ENCODE measurements around the gene SART3.

Gene SART3

GRCh38 chr12:108538616-108539195 lies 22.3 kb downstream of the SART3 start:
- H3K4me1 ChIP-seq (ENCODE audit: control insufficient read depth, insufficient read depth, low read length), result no peaks in the 10 kb centered on the region
- H3K4me3 ChIP-seq (ENCODE audit: low read length), result no peak overlapping the region
- no peaks in the 10 kb centered on the region for H3K27me3 ChIP-seq (ENCODE audit: control insufficient read depth, insufficient read depth, low read length)
- no peaks in the 10 kb centered on the region for H3K36me3 ChIP-seq (ENCODE audit: control insufficient read depth, insufficient read depth, low read length)
- no peak overlapping the region for H3K9ac ChIP-seq (ENCODE audit: low read length)
- no peaks in the 10 kb centered on the region for H3K9me3 ChIP-seq (ENCODE audit: control insufficient read depth, low read length)

DNA sequence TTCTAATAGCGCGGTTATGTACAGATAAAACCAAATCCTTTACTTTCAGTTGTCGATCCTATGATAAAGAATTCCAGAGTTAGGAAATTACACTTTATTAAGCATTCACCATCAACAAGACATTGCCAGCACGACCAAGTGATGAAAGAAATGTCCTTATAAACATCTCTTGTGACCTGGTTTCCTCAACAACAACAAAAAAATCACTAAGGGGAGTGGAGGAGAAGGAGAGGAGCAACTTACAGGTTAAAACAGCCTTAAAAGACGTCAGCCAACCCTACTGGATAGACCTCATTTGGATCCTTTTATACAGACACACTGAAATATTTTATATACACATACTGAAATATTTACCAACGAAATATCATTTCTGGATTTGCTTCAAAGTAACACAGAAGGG lies 22.8 kb downstream of the SART3 start:
- Histone ChIP-seq H3K9me3 (ENCODE audit: control insufficient read depth, low read length) (no peaks in the 10 kb centered on the region), H3K9ac (ENCODE audit: low read length) (no peak overlapping the region), H3K4me1 (ENCODE audit: control insufficient read depth, insufficient read depth, low read length) (no peaks in the 10 kb centered on the region), H3K4me3 (ENCODE audit: low read length) (no peak overlapping the region), H3K27me3 (ENCODE audit: control insufficient read depth, insufficient read depth, low read length) (no peaks in the 10 kb centered on the region), H3K36me3 (ENCODE audit: control insufficient read depth, insufficient read depth, low read length) (no peaks in the 10 kb centered on the region)

- H3K4me1 ChIP-seq (ENCODE audit: control insufficient read depth, insufficient read depth, low read length), result no peaks in the 10 kb centered on the region
- H3K27me3 ChIP-seq (ENCODE audit: control insufficient read depth, insufficient read depth, low read length), result no peaks in the 10 kb centered on the region
- H3K9ac ChIP-seq (ENCODE audit: low read length), result no peak overlapping the region
- no peaks in the 10 kb centered on the region for H3K9me3 ChIP-seq (ENCODE audit: control insufficient read depth, low read length)
- peaks cover 10% of the 10 kb centered on the region for H3K36me3 ChIP-seq (ENCODE audit: control insufficient read depth, insufficient read depth, low read length)
- H3K4me3 ChIP-seq (ENCODE audit: low read length), result no peak overlapping the region
Observed at GRCh38 chr12:108531929-108532848, 28.8 kb downstream of the SART3 start.

DNA sequence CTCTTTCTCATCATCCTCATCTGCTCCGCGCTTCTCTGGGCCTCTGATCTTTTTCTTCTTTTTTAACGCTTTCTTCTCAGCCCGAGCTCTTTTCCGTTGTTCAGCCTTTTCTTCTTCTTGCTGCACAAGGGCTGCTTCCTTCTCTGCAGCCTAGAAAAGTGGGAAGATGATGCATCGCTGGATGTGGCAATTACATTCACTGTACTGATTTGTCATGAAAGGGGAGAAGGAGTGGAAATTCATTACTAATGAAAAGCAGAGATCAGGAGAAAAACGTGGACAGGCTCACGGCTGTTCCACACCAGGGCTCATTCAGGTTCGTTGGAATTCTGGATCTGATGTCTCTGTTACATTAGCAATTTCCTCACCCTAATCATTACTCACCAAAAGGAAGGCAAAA lies 30.8 kb downstream of the SART3 start:
- Histone ChIP-seq H3K4me3 (ENCODE audit: low read length) (no peak overlapping the region), H3K27me3 (ENCODE audit: control insufficient read depth, insufficient read depth, low read length) (no peaks in the 10 kb centered on the region), H3K9me3 (ENCODE audit: control insufficient read depth, low read length) (no peaks in the 10 kb centered on the region), H3K36me3 (ENCODE audit: control insufficient read depth, insufficient read depth, low read length) (peaks cover 23% of the 10 kb centered on the region), H3K9ac (ENCODE audit: low read length) (no peak overlapping the region), H3K4me1 (ENCODE audit: control insufficient read depth, insufficient read depth, low read length) (no peaks in the 10 kb centered on the region)

DNA sequence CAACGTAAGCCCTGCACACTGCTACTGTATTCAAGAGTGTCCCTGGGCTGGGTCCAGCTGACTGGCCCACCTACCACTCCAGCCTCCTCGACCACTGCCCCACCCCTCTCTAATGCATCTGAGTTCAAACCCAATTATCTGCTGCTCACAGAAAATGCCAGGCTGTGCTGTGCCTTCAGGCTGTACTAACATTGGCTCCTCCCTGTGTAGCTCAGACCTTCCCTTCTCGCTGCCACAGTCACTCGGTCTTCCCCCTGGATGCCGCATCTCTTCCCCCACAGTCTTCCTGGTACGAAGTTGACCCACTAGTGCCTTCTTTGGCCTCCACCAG lies 33.8 kb downstream of the SART3 start:
- no peaks in the 10 kb centered on the region for H3K27me3 ChIP-seq (ENCODE audit: control insufficient read depth, insufficient read depth, low read length)
- H3K4me3 ChIP-seq (ENCODE audit: low read length), result no peak overlapping the region
- no peaks in the 10 kb centered on the region for H3K9me3 ChIP-seq (ENCODE audit: control insufficient read depth, low read length)
- peaks cover 36% of the 10 kb centered on the region for H3K36me3 ChIP-seq (ENCODE audit: control insufficient read depth, insufficient read depth, low read length)
- no peaks in the 10 kb centered on the region for H3K4me1 ChIP-seq (ENCODE audit: control insufficient read depth, insufficient read depth, low read length)
- H3K9ac ChIP-seq (ENCODE audit: low read length), result no peak overlapping the region

DNA sequence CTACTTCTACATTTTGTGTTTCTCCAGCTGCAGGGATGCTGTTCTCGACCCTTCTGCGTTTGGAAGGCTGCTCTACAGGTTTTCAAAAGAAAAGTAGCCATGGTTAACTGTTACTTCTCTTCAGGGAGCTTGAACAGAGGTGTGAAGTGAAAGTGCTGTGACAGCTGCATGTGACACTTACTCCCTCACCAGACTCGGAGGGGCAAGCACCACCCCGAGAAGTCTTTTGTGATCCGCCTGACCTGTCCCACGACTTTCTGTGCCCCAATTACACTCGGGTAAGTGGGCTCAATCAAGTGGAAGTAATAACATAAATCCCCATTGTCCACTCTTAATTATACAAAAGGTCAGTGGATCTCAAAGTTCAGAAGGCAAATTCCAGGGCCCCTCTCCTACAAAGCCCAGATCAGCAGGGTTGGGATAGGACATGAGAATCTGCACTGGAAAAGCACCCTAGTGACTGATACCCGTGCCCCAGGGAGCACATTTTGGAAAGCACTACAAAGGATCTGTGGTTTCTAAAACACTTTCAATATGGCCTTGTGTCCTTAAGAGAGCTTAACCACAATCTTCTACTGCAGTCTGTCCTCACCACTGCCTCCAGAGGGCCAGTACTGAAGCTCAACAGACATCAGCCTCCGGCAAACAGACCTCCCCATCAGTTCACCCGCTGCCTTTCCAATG lies 34.3 kb downstream of the SART3 start:
- H3K4me1 ChIP-seq (ENCODE audit: control insufficient read depth, insufficient read depth, low read length), result no peaks in the 10 kb centered on the region
- H3K27me3 ChIP-seq (ENCODE audit: control insufficient read depth, insufficient read depth, low read length), result no peaks in the 10 kb centered on the region
- H3K9ac ChIP-seq (ENCODE audit: low read length), result no peak overlapping the region
- no peaks in the 10 kb centered on the region for H3K9me3 ChIP-seq (ENCODE audit: control insufficient read depth, low read length)
- H3K4me3 ChIP-seq (ENCODE audit: low read length), result no peak overlapping the region
- peaks cover 36% of the 10 kb centered on the region for H3K36me3 ChIP-seq (ENCODE audit: control insufficient read depth, insufficient read depth, low read length)

GRCh38 chr12:108525681-108526080 lies 35.3 kb downstream of the SART3 start:
- Histone ChIP-seq H3K4me3 (ENCODE audit: low read length) (no peak overlapping the region), H3K36me3 (ENCODE audit: control insufficient read depth, insufficient read depth, low read length) (peaks cover 36% of the 10 kb centered on the region), H3K9me3 (ENCODE audit: control insufficient read depth, low read length) (no peaks in the 10 kb centered on the region), H3K9ac (ENCODE audit: low read length) (no peak overlapping the region), H3K4me1 (ENCODE audit: control insufficient read depth, insufficient read depth, low read length) (no peaks in the 10 kb centered on the region), H3K27me3 (ENCODE audit: control insufficient read depth, insufficient read depth, low read length) (no peaks in the 10 kb centered on the region)

DNA sequence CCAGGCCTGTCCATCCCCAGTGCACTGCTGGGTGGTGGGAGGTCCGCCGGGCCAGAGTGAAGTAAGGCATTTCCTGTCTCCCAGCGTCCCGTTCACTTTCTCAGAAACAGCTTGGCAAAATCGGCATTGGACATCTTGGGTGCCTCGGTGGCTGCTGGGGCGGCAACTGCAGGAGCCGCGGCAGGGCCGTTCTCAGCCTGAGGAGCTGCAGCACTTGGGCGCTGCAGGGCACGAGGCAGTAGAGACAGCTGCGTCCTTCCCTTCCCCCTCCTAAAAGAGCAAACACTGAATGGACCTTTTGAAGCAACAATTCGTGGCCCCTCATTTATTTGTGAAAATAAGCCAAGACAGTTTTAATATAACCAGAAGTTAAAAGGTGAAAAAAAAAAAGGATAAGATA lies 37.6 kb downstream of the SART3 start:
- H3K4me1 ChIP-seq (ENCODE audit: control insufficient read depth, insufficient read depth, low read length), result no peaks in the 10 kb centered on the region
- no peak overlapping the region for H3K9ac ChIP-seq (ENCODE audit: low read length)
- peaks cover 38% of the 10 kb centered on the region for H3K36me3 ChIP-seq (ENCODE audit: control insufficient read depth, insufficient read depth, low read length)

DNA sequence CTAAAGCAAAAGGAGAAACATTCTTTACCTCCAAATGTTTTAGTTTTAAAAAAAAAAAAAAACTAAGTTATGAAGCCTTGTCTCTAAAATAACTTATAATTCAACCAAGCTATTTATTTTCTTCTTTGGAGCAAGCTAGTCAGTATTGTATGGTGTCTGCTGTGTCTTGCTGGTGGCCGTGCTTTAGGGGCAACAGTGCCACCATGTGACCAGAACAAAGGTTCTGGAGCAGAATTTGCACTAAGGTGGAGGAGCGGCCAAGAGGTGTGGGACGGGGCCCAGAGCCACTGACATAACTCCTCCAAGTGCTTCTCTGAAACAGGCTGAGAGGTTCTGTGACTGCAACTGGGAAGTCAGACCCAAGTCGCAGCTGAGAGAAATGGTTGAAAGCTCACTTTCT lies 41.4 kb downstream of the SART3 start:
- no peaks in the 10 kb centered on the region for H3K27me3 ChIP-seq (ENCODE audit: control insufficient read depth, insufficient read depth, low read length)
- no peak overlapping the region for H3K9ac ChIP-seq (ENCODE audit: low read length)
- H3K36me3 ChIP-seq (ENCODE audit: control insufficient read depth, insufficient read depth, low read length), result peaks cover 19% of the 10 kb centered on the region
- H3K9me3 ChIP-seq (ENCODE audit: control insufficient read depth, low read length), result no peaks in the 10 kb centered on the region
- H3K4me1 ChIP-seq (ENCODE audit: control insufficient read depth, insufficient read depth, low read length), result peaks cover 13% of the 10 kb centered on the region
- H3K4me3 ChIP-seq (ENCODE audit: low read length), result no peak overlapping the region

More for the DNA sequence above, 37.6 kb downstream of the SART3 start:
- Histone ChIP-seq H3K9me3 (ENCODE audit: control insufficient read depth, low read length) (no peaks in the 10 kb centered on the region), H3K4me3 (ENCODE audit: low read length) (no peak overlapping the region), H3K27me3 (ENCODE audit: control insufficient read depth, insufficient read depth, low read length) (no peaks in the 10 kb centered on the region)

DNA sequence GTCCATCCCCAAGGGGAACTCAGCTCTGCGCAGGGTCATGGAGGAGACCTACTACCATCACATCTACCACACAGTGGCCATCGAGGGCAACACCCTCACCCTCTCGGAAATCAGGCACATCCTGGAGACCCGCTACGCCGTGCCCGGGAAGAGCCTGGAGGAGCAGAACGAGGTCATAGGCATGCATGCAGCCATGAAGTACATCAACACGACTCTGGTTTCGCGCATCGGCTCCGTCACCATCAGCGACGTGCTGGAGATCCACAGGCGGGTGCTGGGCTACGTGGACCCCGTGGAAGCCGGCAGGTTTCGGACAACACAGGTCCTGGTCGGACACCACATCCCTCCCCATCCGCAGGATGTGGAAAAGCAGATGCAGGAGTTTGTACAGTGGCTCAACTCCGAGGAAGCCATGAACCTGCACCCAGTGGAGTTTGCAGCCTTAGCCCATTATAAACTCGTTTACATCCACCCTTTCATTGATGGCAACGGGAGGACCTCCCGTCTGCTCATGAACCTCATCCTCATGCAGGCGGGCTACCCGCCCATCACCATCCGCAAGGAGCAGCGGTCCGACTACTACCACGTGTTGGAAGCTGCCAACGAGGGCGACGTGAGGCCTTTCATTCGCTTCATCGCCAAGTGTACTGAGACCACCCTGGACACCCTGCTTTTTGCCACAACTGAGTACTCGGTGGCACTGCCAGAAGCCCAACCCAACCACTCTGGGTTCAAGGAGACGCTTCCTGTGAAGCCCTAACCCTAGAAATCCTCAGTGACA lies 42.1 kb downstream of the SART3 start:
- H3K9ac ChIP-seq (ENCODE audit: low read length), result no peak overlapping the region
- H3K36me3 ChIP-seq (ENCODE audit: control insufficient read depth, insufficient read depth, low read length), result peaks cover 13% of the 10 kb centered on the region
- no peaks in the 10 kb centered on the region for H3K27me3 ChIP-seq (ENCODE audit: control insufficient read depth, insufficient read depth, low read length)
- no peak overlapping the region for H3K4me3 ChIP-seq (ENCODE audit: low read length)
- H3K4me1 ChIP-seq (ENCODE audit: control insufficient read depth, insufficient read depth, low read length), result peaks cover 13% of the 10 kb centered on the region
- H3K9me3 ChIP-seq (ENCODE audit: control insufficient read depth, low read length), result no peaks in the 10 kb centered on the region

GRCh38 chr12:108518101-108518715 lies 42.8 kb downstream of the SART3 start:
- H3K36me3 ChIP-seq (ENCODE audit: control insufficient read depth, insufficient read depth, low read length), result peaks cover 10% of the 10 kb centered on the region
- H3K9ac ChIP-seq (ENCODE audit: low read length), result no peak overlapping the region
- H3K4me1 ChIP-seq (ENCODE audit: control insufficient read depth, insufficient read depth, low read length), result peaks cover 13% of the 10 kb centered on the region
- no peaks in the 10 kb centered on the region for H3K9me3 ChIP-seq (ENCODE audit: control insufficient read depth, low read length)
- no peaks in the 10 kb centered on the region for H3K27me3 ChIP-seq (ENCODE audit: control insufficient read depth, insufficient read depth, low read length)
- H3K4me3 ChIP-seq (ENCODE audit: low read length), result no peak overlapping the region

Data from mucosa of stomach (tissue), 1 donor.